Inflammatory macrophage (primary cell): ENCODE measurements around the gene CBX3.
A peak's percentile ranks its signal among the peaks of the same experiment; 100 is the strongest.
"Not testable (repeated sequence)": the region's sequence is repeated elsewhere in the genome, so short reads cannot be mapped to it uniquely, and the experiment has no call there.

Experiments
- DNase-seq, 2 donors: peaks; one replicate each; pipeline ENCODE4 v3.0.0-alpha.2; 2020 to 2022

The CBX3 gene

GRCh38 chr7:26202019-26202990 is 760 bp downstream of the CBX3 start:
- peak; percentile 43 to 64 for DNase-seq

GRCh38 chr7:26203016-26203415 is 1.5 kb downstream of the CBX3 start:
- no peak for DNase-seq

- DNase-seq = no peak
Measured at GRCh38 chr7:26208040-26208439, 6.5 kb downstream of the CBX3 start.

GRCh38 chr7:26212921-26213718 is 11.6 kb downstream of the CBX3 start:
- no peak for DNase-seq

DNA sequence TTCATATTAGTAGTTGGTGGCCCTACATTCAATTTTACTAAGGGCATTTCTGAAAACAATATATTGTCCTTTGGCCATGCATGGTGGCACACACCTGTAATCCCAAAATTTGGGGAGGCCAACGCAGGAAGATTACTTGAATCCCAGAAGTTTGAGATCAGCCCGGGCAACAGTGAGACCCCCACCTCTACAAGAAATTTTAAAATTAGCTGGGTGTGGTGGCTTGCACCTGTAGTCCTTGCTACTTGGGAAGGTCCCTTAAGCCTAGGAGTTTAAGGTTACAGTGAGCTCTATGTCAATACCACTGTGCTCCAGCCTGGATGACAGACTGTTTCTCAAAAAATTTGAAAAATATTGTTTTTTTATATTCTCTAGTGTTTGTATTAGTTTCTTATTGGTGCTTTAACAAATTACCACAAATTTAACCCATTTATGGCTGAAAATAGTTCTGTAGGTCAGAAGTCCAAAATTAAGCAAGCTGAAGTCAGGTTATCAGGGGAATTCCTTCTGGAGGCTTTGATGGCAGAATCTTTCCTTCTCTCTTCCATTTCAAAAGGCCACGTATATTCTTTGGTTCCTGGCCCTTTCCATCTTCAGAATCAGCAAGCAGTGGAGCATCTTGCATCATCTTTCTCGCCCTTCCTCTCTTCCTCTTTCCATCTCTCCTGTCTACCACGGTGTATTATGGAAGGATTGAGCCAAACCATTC is 12.4 kb downstream of the CBX3 start:
- no peak for DNase-seq

DNA sequence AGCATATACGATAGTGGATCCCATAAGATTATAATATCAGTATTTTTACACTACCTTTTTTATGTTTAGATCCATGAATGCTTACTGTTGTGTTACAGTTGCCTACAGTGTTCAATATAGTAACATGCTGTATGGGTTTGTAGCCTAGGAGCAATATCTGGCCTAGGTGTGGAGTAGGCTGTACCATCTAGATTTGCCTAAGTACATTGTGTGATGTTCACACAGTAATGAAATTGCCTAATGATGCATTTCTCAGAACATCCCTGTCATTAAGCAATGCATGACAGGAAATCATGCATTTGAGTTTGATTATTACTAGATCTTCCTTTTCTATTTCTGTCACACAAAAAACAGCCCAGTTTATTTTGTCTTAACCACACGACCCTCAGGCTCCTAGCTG is 14.5 kb downstream of the CBX3 start:
- DNase-seq = peak; percentile 41 to 79

GRCh38 chr7:26224359-26224758 is 22.8 kb downstream of the CBX3 start:
- no peak for DNase-seq

DNA sequence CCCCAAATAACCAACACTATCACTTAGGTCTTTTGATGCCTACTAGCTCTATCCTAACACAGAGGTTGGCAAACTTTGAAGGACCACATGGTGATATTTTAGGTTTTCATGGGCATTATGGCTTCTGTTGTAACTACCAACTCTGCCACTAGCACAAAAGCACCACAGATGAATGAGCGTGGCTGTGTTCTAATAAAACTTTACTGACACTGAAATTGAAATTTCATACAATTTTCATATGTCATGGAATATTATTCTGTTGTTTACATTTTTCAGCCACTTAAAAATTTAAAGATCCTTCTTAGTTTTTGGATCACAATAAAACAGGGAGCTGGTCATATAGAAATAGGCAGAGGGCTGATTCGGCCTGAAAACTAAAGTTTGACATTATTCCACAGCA is 26.4 kb downstream of the CBX3 start:
- no peak for DNase-seq

DNA sequence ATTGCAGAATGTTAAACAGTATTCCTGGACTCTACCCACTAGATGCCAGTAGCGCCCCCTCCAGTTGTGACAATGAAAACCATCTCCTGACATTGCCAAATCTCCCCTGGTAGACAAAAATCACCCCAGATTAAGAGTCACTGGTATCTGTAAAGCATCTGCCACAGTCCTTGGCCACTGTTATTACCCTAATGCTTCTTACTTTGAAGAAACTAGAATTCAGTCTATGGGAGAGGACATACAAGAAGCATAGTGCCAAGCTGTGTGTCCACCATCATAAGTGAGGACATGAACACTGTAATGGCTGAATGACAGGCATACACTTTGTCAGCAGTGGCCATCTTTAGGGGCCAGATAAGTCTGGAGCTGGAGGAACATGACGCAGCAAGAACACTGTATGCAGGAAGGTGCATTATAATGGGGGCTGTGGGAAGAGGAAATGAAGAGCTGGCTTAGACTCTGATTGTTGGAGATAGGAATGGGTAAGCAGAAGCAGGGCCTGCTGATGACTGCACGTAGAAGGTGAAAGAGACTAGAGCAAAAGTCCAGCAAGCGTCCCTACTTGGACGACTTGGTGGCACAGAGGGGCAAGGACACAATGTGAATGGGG is 32.5 kb downstream of the CBX3 start:
- DNase-seq = no peak

GRCh38 chr7:26237035-26237807 is 35.7 kb downstream of the CBX3 start:
- peak in 1 of 2 donors; percentile 17 for DNase-seq

DNA sequence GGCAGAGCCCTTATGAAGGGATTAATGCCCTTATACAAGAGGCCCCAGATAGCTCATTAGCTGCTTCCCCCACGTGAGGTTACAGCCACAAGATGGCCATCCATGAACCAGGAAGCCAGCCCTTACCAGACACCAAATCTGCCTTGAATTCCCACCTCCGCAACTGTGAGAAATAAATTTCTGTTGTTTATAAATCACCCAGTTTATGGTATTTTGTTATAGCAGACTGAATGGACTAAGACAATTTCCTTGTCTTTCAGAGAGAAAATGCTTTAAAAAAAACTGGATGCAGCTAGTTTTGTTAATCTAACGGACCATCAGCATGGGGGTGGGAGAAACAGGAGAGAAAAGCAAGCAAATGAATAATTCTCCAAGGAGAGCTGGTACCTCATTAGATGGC is 36.5 kb downstream of the CBX3 start:
- DNase-seq = no peak

- DNase-seq = no peak
Measured at GRCh38 chr7:26245150-26245549, 43.6 kb downstream of the CBX3 start.

DNA sequence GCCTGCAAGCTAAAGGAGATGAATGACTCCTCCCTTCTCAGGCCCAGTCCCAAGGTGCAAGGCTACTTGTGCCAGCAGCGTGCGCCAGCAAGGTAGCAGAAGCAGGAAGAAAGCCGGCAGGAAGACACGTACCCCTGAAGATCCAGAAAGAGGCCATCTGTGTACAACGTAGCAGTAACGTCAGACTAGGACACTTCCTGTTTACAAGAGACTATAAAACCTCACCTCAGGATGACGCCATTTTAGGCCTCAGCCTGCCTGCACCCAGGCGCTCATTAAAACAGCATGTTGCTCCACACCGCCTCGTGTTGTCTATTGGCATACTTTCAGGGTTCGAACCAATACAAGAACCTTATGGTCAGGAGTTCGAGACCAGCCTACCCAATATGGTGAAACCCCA is 48.7 kb downstream of the CBX3 start:
- DNase-seq = no peak

GRCh38 chr7:26261866-26262265 is 60.3 kb downstream of the CBX3 start:
- not testable (repeated sequence) for DNase-seq
